Measurements from ENCODE around the gene RNASEH2B. TPM values are rescaled to one million over a fixed set of nuclear protein-coding genes. Genes with fewer than 3 reads are reported as not detected.

RNASEH2B gene, protein sequence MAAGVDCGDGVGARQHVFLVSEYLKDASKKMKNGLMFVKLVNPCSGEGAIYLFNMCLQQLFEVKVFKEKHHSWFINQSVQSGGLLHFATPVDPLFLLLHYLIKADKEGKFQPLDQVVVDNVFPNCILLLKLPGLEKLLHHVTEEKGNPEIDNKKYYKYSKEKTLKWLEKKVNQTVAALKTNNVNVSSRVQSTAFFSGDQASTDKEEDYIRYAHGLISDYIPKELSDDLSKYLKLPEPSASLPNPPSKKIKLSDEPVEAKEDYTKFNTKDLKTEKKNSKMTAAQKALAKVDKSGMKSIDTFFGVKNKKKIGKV
- total RNA-seq (2022; extraction: Qiagen RNA extraction), result 24.5 to 30.6 TPM (median 27.4 TPM) in 5 replicates

DNA sequence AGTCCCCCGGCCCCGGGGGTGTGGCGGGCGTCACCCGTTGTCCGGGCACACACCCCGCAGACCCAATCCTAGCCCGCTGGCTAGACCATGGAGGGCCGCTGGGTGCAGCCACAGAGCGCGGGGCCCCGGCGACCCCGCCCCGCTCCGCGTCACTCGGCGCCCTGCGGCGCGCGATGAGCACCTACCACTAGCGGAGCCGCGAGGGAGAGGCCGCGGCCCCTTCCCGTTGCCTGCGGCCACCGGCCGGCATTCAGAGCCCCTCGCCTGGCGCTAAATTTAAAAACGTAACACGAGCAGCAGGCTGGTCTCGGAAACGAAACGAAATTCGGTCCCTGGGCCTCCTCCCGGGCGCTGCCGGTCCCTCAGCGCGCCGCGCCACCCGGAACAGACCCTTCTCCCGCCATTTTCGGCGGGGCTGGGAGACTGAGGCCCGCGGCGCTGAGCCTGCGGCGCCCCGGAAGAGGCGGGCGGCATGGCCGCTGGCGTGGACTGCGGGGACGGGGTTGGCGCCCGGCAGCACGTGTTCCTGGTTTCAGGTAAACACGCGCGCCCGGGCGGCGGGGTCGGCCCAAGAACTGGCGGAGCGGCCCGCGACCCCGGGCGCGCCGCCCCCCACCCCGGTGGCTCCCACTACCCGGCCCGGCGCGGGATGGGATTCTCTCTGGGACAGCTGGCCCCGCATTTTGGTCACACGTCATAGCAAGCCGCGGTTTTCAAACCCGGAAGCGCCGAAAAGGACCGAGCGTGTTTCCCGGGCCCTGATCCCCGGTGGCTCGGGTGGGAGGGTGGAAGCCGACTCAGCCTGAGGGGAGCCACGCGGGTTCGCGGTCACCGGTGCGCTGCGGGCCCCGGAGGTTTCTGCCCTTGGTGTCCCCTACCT lies at the start of gene RNASEH2B:
Gene RNASEH2B (plus strand): TSS at position 187 of the 880 bp plus-strand sequence. CDS start 286 bp downstream, at position 473.

Other genes with a start within 250 kb of the RNASEH2B start
- not detected in 5 replicates for gene DLEU7, start 66.1 kb upstream of the RNASEH2B start, total RNA-seq (2022; extraction: Qiagen RNA extraction)
- not detected in 5 replicates for gene C13orf42, start 201.5 kb downstream of the RNASEH2B start, total RNA-seq (2022; extraction: Qiagen RNA extraction)